GM18520 (cell line): ENCODE measurements around the gene ZNF148.

ENCODE experiments used
- ATAC-seq: cut with Tn5 transposase; IDR thresholded peaks from one replicate; pipeline ENCODE4 v1.9.1; 2021; ENCODE audit not compliant: unreplicated experiment

The ZNF148 gene

DNA sequence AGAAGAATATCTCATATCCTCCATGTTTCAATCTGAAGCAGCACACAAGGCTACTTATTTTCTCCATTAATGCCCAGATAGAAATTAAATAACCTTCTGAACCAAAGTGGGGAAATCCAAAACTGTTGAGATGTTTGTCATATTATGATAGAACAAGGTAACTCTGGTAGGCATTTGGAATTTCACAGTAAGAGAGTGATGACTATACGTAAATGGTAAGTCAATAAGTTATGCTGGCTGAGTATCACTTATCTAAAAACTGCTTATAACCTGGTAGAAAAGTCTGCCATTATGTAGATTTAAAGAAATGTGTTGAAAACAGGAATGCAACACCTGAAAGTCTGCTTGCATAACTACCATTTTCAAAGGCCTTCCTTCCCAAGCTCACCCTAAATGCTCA is 145.4 kb downstream of the ZNF148 start:
- no peak for ATAC-seq

DNA sequence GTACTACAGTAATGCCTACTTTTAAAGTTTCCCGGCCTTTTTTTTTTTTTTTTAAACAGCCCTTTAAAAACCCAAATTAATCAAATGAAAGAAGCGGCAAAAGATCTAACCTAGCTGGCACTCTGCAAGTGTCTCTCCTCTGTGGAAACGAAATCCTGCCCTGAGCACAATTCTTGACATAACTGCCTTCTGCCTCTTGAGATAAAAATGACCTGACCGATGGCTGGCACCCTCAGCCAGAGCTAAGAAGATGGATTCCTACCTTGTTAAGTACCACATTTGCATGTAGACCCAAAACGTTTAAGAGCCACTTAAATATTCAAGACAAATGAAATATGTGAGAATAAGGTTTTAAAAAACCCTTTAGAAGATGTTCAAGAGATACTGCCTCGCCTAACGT is 146.0 kb downstream of the ZNF148 start:
- no peak for ATAC-seq

DNA sequence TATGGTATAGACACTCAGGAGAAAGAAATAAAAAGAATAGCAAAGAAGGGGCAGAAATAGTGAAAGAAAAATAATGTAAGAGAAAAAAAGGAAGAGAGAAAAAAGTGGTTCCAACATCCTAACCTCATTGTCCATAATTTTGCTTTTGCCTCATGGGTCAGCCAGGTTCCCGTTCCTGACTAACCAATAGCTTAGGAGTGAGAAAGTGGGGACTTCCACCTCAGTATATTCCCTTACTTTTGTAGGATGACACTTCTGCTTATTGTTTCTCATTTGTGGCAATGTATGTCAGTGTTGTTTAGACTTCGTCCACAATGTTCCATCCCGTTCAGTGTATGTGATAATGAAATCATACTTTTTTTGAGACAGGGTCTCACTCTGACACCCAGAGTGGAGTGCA is 153.3 kb downstream of the ZNF148 start:
- no peak for ATAC-seq

DNA sequence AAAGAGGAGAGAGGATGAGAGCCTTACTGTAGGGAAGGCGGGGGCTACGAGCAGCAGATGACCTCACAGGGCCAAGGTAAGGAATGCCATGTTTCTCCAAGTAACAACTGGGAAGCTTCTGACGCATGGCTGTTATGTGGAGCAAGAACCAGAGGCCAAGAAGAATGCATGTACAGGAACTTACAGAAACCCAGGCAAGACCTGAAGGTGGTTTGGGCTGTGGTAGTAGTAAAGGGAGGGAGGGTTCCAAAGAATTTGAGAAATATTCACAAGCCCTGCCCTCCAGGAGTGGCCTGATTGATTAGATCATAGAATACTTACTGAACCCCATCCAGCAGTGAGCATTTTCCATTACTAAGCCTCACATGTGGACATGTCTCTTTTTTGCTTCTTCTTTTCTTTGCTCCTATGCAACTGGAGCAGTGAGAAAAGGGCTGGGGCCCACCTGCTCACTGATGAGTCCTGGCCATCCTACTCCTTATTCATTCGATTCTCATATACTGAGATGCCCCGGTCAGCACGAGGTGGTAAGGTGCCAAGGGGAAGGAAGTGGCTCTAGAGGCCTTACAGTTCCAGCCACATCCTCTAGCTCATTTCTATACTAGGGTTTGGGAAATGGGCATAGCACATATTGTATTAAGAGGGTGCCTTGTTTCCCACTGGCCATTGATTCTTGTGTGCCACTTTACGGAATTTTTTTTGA is 154.2 kb downstream of the ZNF148 start:
- ATAC-seq = no peak

DNA sequence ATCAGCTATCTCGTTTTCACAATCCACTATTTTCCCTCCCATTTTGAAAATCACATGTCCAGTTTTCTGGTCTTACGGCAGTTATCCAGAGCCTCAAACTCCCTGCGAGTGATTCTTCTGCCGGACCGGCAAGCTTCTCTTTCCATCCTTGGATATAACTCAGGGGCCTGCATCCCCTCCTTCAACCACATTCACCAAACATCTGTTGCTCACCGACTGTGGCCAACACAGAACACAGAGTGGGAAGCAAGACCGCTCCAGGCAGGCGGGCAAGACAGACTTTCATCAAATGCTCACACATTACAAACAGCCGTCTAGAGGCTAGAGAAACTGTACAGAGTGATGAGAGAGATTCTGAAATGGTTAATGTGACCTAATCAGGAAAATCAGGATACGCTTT is 154.9 kb downstream of the ZNF148 start:
- no peak for ATAC-seq

DNA sequence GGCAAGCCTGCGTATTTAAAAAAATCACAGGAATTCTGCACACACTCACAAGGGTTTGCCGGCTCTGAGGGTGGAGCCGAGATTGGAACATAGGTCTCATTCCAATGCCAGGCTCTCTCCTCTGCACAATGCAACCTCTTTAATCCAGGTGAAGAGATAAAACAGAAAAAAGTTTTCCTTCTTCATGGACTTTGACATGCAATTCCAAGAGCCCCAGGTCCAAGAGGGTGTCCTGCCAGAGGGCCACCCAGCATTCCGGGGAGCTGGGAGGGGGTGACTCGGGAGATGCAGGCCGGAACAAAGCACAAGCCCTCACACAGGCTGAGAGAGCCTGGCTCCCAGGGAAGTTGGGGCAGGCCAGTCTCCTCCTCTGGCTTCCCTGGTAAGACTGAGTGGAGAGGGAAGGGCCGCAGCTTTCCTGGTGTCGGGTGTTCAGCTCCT is 155.8 kb downstream of the ZNF148 start:
- no peak for ATAC-seq

DNA sequence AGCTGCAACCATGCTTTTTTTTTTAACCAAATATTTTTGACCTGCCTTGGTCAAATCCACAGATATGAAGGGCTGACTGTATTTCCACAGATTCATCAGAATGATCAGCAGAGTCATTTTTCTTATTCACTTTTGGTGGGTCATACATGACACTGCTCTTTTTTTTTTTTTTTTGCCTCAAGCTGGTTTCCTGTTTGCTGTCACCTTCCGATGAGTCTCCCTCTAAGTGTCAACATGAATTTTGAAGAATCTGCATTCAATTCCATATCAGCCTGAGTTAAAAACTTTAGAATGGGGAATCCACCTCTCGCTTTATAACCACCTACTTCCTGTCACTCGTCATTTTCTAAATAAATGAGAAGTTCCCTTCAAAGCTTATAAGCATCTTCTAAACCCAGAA is 160.4 kb downstream of the ZNF148 start:
- ATAC-seq = no peak

DNA sequence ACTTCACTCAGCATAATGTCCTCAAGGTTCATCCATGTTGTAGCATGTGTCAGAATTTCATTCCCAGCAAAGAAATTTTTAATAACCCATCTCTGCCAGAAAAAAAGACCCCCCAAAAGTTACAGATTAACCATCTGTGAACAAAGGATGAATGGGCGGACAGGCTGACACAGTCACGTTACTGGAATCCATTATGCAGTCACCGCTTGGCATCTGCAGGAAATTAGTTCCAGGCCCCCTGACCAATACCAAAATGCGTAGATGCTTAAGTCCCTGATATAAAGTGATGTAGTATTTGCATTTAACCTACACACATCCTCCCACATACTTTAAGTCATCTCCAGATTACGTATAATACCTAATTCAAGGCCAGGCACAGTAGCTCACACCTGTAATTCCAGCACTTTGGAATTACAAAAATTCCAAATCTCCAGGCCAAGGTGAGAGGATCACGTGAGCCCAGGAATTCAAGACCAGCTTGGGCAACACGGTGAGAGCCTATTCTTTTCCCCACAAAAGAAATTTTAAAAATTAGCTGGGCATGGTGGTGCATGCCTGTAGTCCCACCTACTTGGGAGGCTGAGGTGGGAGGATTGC is 161.1 kb downstream of the ZNF148 start:
- ATAC-seq = no peak

DNA sequence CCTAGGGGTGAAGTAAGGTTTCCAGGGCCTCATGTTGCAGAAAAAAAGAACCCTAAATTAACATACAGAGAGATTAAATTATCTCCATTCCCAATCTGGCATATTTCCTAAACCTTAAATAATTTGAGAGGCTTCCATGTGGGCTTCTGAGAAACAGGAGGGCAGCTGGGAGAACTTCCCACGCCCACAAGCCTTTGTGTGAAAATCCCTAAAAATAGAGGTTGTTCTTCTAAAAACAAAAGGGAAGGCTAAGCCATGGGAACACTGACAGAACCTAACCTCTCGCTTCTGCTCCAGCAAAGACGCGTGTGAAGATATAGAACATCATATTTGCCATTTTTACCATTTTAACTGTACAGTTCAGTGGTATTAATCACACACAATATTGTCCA is 161.8 kb downstream of the ZNF148 start:
- no peak for ATAC-seq

DNA sequence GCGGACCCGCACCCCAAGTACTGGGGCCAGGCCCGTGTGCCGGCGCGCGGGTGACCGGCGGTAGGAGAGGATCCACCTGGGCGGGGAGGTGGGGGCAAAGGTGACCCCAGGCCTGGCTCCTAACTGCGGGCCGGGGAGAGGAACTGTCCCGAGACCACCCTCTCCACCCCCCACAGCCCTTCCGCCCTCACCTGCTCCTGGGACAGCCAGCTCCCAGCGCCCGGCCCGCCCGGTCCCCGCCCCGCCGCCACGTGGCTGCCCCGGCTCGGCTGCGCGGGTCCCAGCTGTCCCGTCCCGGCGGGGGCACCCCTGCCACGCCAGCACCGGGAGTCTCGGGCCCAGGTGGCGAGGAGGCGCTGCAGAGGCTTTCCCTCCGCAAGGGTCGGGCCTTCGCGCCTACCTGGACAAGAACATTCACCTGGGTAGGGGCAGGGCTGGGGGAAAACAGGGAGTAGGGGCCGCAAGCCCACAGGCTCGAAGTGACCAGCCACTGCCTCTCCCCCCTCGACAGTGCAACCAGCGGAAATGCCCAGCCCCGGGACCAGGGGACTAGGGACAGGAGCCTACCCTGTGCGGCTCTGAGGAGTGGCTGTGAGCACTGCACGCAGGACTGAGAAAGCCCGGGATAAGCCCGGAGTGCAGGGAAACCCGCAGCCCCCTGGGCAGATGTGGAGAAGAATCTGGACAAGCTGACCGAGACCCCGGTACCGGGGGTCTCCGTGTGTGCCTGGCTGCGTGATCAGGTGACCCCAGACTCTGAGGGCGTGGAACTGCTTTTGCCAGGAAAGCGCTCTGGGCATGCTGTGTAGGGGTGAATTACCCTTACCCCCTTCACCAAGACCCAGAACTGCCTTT is 162.4 kb downstream of the ZNF148 start, which contains the start of gene SLC12A8:
SLC12A8 (minus strand) TSS at position 240 of the 855 bp plus-strand sequence. CDS start 1,399 bp downstream, outside the sequence.
- ATAC-seq = no peak

DNA sequence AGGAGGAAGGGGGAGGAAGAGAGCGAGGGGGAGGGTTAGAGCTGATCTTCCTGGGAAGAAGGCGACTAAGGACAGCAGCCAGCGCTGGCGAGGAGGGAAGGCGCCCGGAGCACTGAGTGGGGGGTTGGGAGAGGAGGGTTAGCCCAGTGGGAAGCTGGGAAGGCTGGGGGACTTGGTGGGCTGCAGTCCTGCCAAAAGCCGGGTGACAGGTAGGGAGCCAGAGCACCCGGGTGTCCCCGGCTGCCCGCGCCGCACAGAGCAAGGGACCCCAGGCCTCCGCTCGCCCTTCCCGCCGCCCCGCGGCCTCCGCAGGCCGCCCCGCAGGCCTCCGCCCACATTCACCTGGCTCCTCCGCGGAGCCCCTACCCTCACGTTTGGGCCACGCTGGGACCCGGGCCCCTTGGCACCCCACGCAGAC is 163.0 kb downstream of the ZNF148 start:
- no peak for ATAC-seq

DNA sequence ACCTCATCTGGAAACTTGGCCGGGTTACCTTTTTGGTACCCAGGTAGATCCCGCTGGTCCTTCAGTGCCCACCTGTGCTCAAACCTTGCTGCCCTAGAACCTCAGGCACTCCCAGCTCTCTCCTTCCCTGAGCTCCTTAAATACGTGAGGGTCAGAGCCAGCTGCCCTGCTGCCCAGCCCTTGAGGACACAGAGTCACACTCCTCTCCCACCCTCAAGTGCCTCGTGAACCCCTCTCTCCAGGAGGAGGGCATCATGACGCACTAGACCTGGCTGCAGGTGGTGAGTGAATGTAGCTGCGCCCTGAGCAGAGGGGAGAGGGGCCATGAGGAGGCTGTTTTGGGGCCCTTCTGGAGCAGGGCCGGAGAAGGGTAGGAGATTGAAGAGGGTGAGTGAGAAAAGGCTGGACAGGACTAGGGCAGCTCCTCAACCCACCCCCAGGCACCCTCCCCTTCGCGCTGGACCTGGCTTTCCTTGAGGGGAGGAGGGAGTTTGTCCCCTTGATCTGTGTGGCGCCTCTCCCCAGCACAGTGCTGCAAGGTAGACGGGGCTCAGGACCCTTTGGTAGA is 163.5 kb downstream of the ZNF148 start:
- ATAC-seq = no peak

DNA sequence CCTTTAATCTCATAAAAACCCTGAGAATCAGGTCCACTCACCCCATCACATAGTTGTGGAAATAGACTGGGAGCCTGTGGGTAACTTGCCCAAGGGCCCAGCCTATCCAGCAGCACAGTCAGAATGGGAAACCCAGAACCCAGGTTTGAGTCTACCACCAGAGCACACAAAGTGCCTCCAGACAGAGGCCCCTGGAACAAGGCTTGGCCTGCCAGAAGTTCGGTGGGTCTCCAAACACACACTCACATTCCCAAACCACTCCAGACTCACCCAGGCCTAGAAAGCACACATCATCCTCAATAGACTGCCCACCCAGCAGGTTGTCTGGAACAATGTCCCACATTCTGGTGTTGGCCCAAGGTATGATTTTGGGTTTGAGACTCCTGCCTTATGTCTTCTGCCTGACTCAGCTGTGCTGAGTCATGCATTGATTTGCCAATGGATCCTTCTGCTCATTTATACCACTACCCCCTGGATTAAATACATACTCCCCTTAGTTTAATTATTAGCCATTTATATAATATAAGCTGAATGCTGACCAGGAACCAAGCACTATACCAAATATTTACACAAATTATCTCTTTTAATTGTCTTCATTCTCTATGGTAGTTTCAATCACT is 167.1 kb downstream of the ZNF148 start:
- no peak for ATAC-seq

DNA sequence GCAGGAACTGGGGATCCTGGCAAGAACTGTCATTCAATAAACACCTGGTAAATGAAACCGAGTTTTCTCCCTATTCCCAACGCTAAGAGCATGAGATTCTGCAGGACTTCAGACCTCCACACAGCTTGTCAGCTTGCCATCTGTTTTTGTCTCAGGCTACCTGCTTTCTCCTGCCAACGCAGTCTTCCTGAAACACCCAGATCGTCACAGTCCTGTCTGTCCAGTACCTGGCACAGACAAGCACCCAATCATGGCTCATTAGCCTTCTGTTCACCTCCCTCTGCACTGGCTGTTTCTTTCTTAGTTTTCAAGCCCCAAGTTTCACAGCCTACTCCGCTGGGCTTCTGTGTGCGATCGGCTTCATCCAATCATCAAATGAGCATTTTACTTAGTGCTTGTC is 167.6 kb downstream of the ZNF148 start:
- no peak for ATAC-seq

DNA sequence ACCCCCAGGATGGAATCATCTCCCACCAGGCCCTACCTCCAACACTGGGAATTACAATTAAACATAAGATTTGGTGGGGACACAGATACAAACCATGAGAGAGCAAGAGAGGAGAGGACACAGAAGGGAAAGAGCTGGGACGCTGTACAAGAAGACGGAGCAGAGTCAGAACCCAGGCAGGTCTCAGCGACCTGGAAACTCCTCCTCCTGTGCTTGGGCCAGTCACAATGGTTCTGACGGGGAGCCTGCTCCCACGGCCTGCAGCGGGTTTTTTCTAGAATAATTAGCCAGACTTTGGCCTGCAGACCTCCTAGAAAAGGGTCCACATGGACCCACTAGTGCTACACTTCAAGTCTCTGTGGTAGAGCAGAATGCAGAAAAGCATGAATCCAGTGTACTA is 168.2 kb downstream of the ZNF148 start:
- no peak for ATAC-seq

DNA sequence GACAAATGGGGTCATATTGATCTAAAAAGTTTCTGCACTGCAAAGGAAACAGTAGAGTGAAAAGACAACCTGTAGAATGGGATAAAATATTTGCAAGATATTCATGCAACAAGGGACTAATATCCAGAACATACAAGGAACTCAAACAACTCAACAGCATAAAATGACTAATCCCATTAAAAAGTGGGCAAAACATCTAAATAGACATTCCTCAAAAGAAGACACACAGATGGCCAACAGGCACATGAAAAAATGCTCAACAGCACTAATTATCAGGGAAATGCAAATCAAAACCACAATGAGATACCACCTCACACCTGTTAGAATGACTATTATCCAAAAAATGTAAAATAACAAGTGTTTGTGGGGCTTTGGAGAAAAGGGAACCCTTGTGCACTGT is 171.4 kb downstream of the ZNF148 start:
- no peak for ATAC-seq

DNA sequence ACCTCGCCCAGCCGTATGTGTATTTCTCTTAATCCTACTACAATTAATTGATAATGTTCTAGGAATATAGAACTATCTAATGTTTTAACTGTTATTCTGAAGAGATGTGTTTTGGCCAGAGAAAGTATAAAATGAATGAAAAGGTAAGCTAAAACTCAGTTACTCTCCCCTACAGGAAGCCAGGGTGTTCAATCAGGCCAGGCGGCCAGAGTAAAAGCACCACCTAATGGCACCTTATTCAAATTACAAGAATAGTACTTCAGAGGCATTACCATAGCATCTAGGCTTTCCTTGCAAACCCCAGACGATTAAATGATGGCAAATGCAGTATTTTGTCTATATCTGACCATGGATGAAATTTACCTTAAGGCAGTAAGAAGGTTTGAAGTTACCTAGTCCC is 172.9 kb downstream of the ZNF148 start:
- ATAC-seq = no peak

DNA sequence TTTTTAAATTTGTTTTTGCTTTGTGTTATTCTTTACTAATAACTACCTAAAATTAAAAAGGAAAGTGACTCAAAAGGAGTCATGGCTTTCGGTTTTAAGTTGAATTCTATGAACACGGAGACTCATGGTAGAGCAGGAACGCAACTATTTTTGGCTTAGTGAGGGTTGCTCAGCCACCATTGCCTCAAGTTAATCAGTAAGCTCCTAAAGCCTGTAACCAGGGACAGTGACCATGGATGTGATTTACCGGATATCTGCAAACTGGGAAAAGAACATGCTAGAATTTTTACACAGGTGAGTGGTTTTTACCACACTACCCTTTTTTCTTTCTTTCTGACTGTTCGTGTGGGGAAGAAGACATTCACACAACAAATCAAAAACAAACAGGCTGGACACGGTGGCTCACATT is 174.4 kb downstream of the ZNF148 start:
- ATAC-seq = peak; percentile 63

DNA sequence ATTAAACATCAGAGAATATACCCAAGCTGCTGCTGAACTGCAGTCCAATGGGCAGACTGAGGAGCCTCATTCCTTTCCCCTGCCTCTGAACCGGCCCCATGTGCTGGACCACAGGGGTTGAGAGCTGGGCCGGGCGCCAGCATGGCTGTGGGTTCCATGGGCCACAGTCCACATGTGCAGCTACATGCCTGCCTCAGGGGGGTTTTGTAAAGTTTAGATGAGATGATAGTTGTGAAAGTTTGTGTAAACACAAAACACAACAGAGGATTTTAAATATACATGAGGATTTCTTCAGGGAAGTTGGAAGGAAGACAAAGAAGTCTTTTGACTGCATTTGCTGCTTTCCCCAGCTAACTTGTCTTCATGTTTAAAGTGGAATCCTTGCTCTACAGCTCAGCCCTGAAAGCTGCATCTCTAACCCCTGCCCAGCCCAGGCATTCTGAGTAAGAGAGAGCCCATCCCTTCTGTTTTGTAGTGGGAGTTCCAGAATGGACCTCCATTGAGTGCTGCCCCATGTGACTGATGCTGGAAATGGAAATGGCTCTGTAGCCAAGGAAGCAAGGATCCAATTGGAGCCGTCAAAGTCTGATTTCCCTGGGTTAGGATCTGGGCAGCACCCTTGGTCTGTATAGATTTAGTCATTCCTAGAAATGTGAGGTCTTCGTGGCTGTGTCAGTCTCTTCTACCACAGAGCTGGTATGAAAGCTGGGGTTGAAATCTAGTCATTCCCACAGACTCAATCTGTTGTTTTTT is 180.1 kb downstream of the ZNF148 start:
- no peak for ATAC-seq

DNA sequence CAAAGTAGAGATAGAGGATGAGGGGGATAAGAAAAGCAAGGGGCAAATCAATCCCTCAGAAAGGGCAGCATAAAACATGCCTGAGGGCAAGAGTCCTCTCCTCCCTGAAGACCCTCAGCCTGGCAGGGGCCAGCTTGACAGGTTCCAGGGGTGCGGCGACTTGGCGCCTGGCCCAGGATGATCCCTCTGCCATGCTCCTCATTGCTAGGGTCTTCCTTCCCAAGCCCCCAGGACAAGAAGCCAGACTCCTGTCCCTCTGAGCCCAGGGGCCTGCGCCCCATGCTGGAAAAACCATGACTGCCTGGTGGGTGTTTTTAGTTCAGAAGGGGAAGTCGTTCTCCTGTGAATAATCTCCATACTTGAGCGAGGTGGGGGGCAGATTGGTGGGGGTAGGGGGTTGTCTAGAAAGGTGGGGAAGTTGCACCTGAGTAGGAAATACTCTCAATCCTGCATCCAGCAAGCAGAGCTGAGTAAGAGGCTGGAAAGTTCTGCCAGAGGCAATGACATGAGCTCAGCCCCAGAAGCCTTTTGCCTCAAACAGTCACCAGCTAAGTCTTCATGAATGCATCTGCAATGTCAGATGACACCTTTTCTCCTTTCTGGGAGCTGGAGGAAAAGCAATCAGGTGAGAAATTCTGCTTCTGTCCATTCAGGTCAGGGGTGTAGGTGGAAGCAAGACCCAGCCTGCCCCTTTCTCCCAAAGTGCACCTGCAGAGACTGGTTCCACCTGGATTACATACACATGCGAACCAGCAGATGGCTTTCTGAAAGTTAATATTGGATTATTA is 180.9 kb downstream of the ZNF148 start:
- ATAC-seq = no peak
